Activated T-helper 1 cell treated with Interleukin-2 at 50 U/mL for 16 hours (primary cell): ENCODE data around the gene SLC17A3.

Experiments used
- DNase-seq: peaks from one replicate; pipeline ENCODE4 v3.0.0-alpha.2; 2020; ENCODE audit warnings: low read depth

SLC17A3 gene, protein sequence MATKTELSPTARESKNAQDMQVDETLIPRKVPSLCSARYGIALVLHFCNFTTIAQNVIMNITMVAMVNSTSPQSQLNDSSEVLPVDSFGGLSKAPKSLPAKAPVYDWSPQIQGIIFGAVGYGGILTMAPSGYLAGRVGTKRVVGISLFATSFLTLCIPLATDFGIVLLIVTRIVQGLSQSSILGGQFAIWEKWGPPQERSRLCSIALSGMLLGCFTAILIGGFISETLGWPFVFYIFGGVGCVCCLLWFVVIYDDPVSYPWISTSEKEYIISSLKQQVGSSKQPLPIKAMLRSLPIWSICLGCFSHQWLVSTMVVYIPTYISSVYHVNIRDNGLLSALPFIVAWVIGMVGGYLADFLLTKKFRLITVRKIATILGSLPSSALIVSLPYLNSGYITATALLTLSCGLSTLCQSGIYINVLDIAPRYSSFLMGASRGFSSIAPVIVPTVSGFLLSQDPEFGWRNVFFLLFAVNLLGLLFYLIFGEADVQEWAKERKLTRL

DNA sequence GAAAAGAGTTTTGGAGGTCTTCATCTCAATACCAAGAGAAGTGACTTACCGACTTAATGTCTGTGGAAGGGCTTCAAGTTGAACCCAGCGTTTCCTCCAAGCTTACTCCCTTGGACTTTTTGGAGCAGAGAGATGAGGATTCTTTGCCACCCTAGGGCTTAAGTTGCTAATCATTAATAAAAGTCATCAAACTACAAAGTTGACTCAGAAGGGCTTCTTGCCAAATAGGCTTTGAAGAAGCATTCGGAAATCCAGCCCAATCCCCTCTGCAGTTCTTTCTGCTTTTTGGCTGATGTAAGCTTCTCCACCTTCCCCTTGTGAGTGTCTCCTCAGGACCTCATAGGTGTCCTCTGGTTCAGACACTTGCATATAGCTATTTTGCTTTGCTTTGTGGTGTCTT, at the start of gene SLC17A3:
Gene SLC17A3, minus strand, starts transcription at position 126 of the 400 bp plus-strand sequence. CDS start 5,856 bp downstream, outside the sequence.
- DNase-seq: no peak

GRCh38 chr6:25922301-25922700, 48.3 kb upstream of the SLC17A3 start:
- DNase-seq: no peak

GRCh38 chr6:25921525-25922203, 47.6 kb upstream of the SLC17A3 start:
- no peak for DNase-seq

DNA sequence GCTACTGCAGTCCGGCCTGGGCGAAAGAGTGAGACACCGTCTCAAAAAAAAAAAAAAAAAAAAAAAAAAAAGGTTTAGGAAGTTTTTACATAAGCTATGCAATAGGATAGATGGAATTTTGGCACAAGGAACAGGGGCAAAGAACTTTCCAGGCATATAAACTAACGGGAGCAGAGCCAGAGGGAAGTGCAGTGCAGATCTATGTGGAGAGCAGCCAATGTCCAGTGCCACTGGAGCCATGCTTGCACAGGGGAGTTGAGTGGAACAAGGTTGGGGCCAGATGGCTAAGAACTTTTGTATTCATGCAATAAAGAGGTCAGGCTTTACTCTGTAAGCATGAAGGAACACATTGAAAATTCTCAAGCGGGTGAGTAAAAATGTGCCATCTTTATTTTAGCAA, 45.6 kb upstream of the SLC17A3 start:
- DNase-seq: no peak

GRCh38 chr6:25918083-25918683, 44.1 kb upstream of the SLC17A3 start:
- no peak for DNase-seq

DNA sequence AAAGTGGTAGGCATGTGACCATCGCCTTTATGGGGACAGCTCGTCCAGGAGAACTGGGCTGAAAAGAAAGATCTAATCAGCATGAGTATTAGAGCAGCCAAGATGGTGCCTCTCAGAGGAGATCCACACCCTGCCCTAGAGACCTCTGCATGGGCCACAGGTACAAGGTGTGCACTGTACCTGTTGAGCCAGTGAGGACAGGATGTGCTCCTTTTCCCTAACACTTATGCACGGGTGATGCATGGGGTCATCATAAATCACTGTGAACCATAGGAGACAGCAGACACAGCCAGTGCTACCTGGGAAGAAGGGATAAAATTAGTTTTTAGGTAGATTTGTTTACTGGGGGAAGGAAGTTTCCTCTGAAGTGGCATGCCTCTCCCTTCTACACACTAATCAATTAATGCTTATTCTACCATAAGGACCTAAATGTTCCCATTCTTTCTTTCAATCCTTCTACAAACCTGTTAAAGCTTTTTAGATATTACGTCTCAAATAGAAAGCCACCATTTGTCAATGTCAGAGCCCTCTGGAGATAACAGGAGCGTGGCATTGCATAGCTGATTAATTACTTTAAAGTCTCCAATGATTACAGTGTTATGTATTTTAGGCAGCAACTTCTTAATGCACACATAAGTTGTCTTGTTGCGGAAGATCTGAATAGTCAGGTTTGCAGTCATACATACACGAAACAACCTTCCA, 42.9 kb upstream of the SLC17A3 start:
- DNase-seq: no peak

DNA sequence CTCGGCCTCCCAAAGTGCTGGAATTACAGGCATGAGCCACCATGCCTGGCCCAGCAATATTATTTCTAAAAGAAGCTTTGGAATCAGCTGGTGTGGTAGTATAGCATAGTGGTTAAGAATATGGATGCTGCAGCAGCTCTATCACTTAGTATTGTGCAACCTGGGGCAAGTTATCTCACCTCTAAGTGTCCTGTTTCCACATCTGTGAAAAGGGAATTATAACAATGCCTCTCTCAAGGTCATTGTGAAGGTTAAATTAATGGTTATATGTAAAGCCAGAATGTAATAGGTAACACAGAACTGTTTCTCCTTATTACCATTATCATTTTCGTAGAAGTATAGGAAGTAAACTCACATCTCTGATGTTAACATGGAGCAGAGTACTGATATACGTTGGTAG, 42.3 kb upstream of the SLC17A3 start:
- DNase-seq: no peak

GRCh38 chr6:25913741-25914140, 39.7 kb upstream of the SLC17A3 start:
- no peak for DNase-seq

- DNase-seq: no peak
Measured at GRCh38 chr6:25911351-25911750, 37.3 kb upstream of the SLC17A3 start.

GRCh38 chr6:25907475-25908014, 33.5 kb upstream of the SLC17A3 start:
- DNase-seq: no peak

- DNase-seq: no peak
Measured at GRCh38 chr6:25903467-25904099, 29.5 kb upstream of the SLC17A3 start.

- DNase-seq: no peak
Measured at GRCh38 chr6:25902071-25902470, 28.0 kb upstream of the SLC17A3 start.

DNA sequence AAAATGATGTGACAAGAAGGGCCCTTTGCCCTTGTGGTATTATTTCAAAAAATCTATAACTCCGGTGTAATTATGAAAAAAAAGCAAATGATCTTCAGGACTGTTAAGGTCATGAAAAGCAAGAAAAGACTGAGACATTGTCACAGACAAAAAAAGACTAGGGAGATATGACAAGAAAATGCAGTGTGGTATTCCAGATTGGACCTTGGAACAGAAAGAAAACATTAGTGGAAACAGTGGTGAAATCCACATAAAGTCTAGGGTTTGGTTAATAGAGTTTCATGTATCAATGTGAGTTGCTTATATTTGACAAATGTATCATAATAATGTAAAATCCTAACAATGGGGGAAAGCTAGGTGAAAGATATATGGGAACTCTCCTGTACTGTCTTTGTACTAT, 26.8 kb upstream of the SLC17A3 start:
- DNase-seq: no peak

DNA sequence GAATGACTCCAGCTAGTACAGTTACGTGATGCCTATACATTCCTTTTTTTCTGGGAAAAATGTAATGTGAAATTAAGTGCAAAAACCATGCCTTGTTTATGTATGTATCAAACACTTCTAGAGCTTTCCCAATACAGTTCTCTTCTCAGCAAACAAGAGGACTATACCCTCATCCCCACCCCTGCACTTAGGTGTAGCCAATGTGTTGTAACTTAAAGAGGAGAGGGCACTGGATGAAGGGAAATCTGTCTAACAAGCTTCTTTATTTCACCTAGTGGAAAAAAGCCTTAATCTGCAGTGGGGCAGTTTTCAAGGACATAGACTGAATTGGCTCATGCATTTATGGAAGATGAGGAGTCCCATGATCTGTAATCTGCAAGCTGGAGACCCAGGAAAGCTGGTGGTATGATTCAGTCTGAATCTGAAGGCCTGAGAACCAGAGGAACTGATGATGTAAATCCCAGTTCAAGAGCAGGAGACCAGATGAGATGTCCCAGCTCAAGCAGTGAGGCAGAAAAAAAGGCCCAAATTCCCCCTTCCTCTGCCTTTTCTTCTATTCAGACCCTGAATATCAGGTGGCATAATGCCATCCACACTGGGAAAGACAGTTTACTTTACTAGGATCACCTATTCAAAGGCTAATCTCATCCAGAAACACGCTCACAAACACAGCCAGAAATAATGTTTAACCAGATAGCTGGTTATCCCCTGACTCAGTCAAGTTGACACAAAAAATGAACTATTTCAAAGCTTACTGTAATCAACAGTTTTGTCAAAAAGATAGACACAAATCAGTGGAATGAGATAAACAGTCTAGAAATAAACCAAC, 25.8 kb upstream of the SLC17A3 start:
- no peak for DNase-seq

DNA sequence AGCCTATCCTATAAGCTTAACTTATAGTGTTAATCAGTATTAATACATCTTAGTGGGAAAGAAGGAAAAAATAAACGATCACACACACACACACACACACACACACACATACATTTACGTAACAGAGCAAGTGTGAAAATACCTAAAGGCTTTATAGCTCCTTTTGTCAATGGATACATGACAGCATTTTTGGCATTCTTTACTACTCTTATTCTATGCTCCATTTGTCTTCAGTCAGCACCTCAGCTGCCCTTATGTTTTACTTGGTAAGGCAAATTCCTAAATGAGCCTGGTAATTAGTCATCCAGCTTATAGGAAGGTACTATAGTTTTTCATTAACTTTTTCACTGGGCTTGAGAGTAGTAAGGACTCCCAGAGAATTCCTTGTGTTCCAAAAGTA, 25.1 kb upstream of the SLC17A3 start:
- DNase-seq: no peak

DNA sequence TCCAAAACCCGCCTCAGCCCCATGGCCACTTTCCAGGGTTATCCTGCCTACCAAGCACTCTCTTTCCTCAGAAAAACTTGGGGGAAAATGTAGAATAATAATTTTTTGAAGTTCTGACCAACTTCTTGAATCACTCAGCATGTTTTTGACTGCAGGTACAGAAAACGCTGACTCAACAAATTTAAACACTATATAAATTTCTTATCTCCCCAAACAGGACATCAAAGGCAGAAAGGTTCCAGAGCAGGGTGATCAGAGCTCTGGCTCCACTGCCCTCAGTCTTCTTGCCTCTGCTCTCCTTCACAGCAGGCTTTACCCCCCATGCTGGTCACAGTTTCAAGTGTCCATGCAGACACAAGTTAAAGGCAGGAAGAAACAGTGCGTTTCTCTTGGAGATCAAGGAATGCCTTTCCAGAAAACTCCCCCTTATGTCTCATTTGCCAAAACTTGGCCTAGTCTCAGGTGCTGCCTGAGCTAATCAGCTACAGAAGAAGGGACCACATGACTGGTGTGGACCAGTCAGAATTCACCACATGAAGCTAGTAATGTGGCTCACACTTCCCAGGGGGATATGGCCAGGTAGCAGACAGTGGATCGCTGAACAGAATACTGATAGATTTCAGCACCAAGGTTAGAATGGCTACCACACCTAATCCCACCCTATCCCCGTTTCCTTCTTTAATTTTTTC, 24.4 kb upstream of the SLC17A3 start:
- DNase-seq: no peak

DNA sequence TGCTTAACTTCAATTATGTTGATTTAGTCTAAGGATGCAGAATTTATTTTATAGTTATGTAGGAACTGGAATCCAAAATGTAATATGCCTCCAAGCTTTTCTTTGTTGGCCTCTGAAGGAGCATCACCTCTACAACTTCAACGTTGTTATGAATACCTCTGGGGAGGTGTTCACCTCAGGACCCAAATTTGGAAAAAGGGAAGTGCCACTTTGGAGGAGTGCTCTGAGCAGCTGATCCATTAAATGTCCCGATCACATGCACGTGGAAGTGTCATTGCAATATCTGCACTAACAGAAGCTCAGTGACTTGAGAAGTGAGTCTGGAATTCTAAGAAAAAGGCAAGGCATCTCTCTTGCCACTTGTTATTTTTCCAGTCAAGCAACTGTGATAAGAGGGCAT, 22.2 kb upstream of the SLC17A3 start:
- DNase-seq: no peak

- DNase-seq: no peak
Measured at GRCh38 chr6:25895771-25896170, 21.7 kb upstream of the SLC17A3 start.

DNA sequence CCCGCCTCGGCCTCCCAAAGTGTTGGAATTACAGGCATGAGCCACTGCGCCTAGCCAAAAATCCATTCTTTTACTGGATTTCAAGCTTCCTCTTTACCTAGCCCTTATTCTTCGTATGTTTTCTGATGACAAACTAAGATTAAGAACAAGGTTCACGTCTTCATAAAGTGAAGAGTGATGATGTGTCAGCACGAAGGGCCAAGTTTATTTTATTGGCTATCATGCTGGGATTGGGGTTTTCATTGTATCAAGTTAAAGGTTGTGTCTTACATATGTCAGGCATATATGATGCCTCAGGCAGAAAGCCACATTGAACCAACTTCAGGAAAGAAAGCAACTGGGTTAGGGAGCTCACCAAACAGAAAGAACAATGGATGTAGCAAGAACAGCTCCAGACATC, 19.7 kb upstream of the SLC17A3 start:
- no peak for DNase-seq

GRCh38 chr6:25892877-25893276, 18.8 kb upstream of the SLC17A3 start:
- no peak for DNase-seq
